ENCODE results near the gene SLC27A1. TPM values are rescaled to one million over a fixed set of nuclear protein-coding genes. Genes with fewer than 3 reads are reported as not detected.

SLC27A1 gene
- total RNA-seq = 2.5 and 7.0 TPM in 2 replicates

DNA sequence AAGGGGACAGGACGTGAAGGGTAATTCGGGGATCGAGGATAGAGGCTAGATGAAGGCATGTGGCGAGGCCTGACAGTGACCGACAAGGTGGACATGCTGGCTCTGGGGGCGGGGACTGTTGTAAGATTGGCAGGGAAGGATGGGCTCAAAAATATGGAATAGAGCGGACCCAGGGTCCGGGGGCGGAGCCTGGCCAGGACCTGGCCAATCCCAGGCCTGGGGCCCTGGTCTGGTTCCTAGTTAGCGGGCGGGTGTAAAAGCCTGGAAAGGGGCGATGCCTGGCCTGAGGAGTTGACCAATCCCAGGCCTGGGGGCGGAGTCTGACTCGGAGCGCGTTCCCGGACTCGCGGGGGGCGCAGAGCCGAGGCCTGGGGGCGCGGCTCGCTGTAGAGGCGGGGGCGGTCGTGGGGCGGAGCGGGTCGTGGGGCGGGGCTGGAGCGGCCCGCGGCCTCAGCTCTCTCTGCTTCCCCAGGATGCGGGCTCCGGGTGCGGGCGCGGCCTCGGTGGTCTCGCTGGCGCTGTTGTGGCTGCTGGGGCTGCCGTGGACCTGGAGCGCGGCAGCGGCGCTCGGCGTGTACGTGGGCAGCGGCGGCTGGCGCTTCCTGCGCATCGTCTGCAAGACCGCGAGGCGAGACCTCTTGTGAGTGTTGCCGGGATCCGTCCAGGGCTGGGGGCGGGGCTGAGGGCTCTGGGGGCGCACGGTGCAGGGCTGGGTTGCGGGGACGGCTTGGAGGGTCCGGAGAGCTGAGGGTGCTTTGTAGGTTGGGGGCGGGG is at the start of gene SLC27A1:
Gene SLC27A1 (plus strand): TSS at position 457 of the 774 bp plus-strand sequence. CDS start 17 bp downstream, at position 474.
- TF ChIP-seq, protein P1, sequence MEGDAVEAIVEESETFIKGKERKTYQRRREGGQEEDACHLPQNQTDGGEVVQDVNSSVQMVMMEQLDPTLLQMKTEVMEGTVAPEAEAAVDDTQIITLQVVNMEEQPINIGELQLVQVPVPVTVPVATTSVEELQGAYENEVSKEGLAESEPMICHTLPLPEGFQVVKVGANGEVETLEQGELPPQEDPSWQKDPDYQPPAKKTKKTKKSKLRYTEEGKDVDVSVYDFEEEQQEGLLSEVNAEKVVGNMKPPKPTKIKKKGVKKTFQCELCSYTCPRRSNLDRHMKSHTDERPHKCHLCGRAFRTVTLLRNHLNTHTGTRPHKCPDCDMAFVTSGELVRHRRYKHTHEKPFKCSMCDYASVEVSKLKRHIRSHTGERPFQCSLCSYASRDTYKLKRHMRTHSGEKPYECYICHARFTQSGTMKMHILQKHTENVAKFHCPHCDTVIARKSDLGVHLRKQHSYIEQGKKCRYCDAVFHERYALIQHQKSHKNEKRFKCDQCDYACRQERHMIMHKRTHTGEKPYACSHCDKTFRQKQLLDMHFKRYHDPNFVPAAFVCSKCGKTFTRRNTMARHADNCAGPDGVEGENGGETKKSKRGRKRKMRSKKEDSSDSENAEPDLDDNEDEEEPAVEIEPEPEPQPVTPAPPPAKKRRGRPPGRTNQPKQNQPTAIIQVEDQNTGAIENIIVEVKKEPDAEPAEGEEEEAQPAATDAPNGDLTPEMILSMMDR (conservative IDR thresholded peaks at IDR 0.05; ENCODE audit: low read depth, low read length) = no peak
- peak; percentile 79 for DNase-seq (ENCODE audit: low read depth)
- peak within 1 kb of the TSS; percentile 74 for H3K4me3 ChIP-seq (ENCODE audit: low read depth, low read length)

DNA sequence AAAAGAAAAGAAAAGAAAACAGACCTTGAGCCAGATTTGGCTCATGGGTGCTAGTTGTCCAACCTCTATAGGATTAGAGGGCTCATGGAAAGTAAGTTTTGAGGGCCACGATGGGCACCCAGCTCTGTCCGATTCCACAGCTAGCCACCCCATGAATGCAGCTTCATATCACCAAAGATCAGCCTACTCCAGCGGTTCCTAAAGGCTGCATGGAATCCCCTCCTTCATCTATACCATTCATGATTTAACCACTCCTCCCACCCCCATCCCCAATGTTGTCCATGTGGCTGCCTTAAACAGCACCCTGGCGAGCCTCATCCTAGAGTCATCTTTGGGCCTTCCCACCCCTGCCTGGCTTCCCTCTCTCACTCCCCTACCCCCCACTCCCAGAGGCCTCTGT is 48.4 kb upstream of the SLC27A1 start:
- no peak overlapping the region for H3K4me3 ChIP-seq (ENCODE audit: low read depth, low read length)
- DNase-seq (ENCODE audit: low read depth) = no peak
- TF ChIP-seq, protein P1 (conservative IDR thresholded peaks at IDR 0.05; ENCODE audit: low read depth, low read length) = no peak

DNA sequence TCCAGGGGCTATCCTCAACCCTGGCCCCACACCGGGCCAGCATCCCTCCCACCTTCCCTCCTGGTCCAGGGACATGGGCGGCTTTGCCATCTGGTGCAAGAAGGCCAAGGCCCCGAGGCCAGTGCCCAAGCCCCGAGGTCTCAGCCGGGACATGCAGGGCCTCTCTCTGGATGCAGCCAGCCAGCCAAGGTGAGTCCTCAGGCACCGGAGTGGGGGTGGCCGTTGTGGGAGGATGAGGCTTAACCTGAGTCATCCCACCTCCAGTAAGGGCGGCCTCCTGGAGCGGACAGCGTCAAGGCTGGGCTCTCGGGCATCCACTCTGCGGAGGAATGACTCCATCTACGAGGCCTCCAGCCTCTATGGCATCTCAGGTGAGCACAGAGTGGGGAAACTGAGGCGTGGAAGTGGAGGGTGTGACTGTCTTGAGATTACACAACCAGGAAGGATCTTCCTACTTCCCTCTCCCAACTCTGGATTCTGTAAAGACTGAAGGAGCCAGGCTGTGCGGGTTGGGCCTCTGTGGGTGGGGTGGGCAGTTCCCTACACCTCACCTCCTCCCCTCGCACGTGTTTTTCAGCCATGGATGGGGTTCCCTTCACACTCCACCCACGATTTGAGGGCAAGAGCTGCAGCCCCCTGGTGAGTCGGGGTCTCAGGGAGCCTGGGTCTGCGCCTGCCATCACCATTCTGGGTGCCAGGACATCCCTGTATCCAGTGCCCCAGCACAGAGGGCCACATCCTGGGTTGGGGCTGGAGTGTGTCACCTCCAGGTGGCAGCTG is 46.7 kb upstream of the SLC27A1 start:
- DNase-seq (ENCODE audit: low read depth) = no peak

DNA sequence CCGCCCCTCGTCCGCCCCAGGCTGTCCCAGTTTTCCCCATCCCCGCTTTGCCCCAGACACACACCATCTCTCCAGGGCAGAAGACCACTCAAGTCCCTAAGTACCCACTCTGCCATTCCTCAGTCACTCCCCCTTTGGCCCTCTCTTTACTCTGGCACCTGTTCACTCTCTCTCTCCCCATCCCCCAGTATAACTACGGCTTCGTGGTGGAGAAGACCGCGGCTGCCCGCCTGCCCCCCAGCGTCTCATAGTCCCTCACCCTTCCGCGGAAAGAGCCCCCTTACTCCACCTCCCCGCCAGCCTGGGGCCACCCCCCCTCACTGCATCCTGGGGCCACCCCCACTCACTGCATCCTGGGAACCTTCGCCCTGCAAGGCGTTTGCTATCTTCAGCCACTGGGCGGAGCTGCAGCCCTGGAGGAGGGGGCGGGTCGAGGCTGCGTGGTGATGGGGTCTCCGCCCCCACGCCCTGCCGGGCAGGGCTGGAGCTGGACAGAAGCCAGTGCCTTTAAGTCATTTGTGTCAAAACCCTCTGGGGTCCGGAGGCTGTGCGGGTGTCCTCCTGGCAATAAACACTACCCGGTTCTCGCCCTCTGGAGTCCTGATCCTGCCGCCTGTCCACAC is 45.5 kb upstream of the SLC27A1 start:
- DNase-seq (ENCODE audit: low read depth) = no peak
- TF ChIP-seq, protein P1 (conservative IDR thresholded peaks at IDR 0.05; ENCODE audit: low read depth, low read length) = peak; percentile 49
- H3K4me3 ChIP-seq (ENCODE audit: low read depth, low read length) = no peak overlapping the region

More for the DNA sequence above, 46.7 kb upstream of the SLC27A1 start:
- no peak overlapping the region for H3K4me3 ChIP-seq (ENCODE audit: low read depth, low read length)
- TF ChIP-seq, protein P1 (conservative IDR thresholded peaks at IDR 0.05; ENCODE audit: low read depth, low read length) = no peak

DNA sequence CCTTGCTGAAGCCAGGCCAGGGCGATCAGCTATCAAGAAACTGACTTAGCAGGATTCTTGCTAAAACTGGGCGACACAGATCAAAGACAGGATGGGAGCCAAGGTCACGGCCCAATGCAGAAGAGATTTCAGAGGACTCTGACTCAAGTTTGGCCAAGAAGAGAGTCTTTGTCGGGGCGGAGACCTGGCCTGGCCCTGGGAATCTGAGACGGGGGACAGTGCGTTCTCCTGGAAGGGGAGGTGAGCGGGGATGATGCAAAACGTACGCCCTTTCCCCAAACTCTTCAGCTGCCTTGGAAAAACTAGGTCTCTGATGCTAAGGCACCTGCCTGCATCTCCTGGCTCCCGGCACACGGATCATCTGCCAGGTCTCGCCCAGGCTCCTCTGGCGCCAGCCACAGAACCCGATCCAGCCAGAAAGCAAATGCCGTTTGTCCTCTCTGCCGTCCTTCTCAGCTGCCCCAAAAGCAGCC is 40.6 kb upstream of the SLC27A1 start:
- no peak for DNase-seq (ENCODE audit: low read depth)
- TF ChIP-seq, protein P1 (conservative IDR thresholded peaks at IDR 0.05; ENCODE audit: low read depth, low read length) = no peak
- H3K4me3 ChIP-seq (ENCODE audit: low read depth, low read length) = no peak overlapping the region

DNA sequence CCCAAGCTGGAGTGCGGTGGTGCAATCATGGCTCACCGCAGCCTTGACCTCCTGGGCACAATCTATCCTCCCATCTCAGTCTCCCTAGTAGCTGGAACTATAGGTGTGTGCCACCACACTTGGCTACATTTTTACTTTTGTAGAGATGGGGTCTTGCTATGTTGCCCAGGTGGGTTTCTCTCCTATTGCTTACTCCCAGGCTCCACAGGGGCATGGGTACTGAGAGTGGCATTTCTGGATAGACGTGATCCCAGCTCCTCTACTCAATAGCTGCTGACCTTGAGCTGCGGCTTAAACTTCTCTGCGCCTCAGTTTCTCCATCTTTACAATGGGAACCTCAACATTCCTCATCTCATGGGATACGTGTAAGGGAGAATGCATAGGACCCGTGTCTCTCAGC is 38.9 kb upstream of the SLC27A1 start:
- TF ChIP-seq, protein P1 (conservative IDR thresholded peaks at IDR 0.05; ENCODE audit: low read depth, low read length) = no peak
- no peak overlapping the region for H3K4me3 ChIP-seq (ENCODE audit: low read depth, low read length)
- DNase-seq (ENCODE audit: low read depth) = no peak
